Neural cell (in vitro differentiated cells): Measurements from ENCODE around the gene HSD3B1.

ENCODE experiments used
- CTCF ChIP-seq: fragments of 450-650 bp; IDR thresholded peaks from 2 replicates; pipeline ENCODE4 v1.5.1; 2014; ENCODE audit warnings: antibody characterized with exemption, mild to moderate bottlenecking, moderate library complexity; ENCODE audit not compliant: poor library complexity, severe bottlenecking
- EP300 ChIP-seq: fragments of 450-650 bp; conservative IDR thresholded peaks from 2 replicates; pipeline ENCODE4 v1.6.1; 2014; ENCODE audit warnings: antibody characterized with exemption, mild to moderate bottlenecking, moderate library complexity; ENCODE audit not compliant: poor library complexity, severe bottlenecking
- POLR2AphosphoS5 ChIP-seq: IDR thresholded peaks from 2 replicates; pipeline ENCODE4 v1.6.1; 2012
- RAD21 ChIP-seq: fragments of 450-650 bp; conservative IDR thresholded peaks from 2 replicates; pipeline ENCODE4 v1.6.1; 2014; ENCODE audit warnings: antibody characterized with exemption, mild to moderate bottlenecking, moderate library complexity
- SMC3 ChIP-seq: fragments of 450-650 bp; conservative IDR thresholded peaks from 2 replicates; pipeline ENCODE4 v1.6.1; 2014; ENCODE audit warnings: antibody characterized with exemption, mild to moderate bottlenecking, moderate library complexity; ENCODE audit not compliant: poor library complexity
- TAF1 ChIP-seq: IDR thresholded peaks from 2 replicates; pipeline ENCODE4 v1.6.1; 2012; ENCODE audit warnings: low read depth

GRCh38 chr1:119477710-119478109 is 29.3 kb upstream of the HSD3B1 start:
- TF ChIP-seq CTCF: no peak
- no peak for TF ChIP-seq POLR2AphosphoS5
- TF ChIP-seq TAF1: no peak
- no peak for TF ChIP-seq SMC3
- TF ChIP-seq EP300: no peak
- TF ChIP-seq RAD21: no peak
